CD4-positive, alpha-beta T cell (primary cell): Measurements from ENCODE around the gene NMBR. TPM values are rescaled to one million over a fixed set of nuclear protein-coding genes. Genes with fewer than 3 reads are reported as not detected.
A peak's percentile ranks its signal among the peaks of the same experiment; 100 is the strongest.

Experiments
- ATAC-seq: fragments of 200-7000 bp; cut with Tn5 transposase; one replicate; pipeline ENCODE4 v1.10.0; 2022; ENCODE audit warnings: mild to moderate bottlenecking; ENCODE audit not compliant: poor library complexity
- CTCF ChIA-PET: fragments of 350-600 bp; sonication (Branson Sonifier 250); formaldehyde crosslinking; loops from one replicate; lab custom pipeline; 2021; ENCODE audit warnings: antibody characterized with exemption, inconsistent platforms; lab: Charles Lee
- POLR2A ChIA-PET: fragments of 350-600 bp; sonication (Branson Sonifier 250); formaldehyde crosslinking; loops from one replicate; lab custom pipeline; 2021; ENCODE audit warnings: antibody characterized with exemption, inconsistent platforms; lab: Charles Lee
- DNase-seq, 14 experiments: peaks; one replicate each; pipeline ENCODE4 v3.0.0-alpha.2; 2013 to 2020; ENCODE audit warnings: mixed read lengths in 2 of 14
- H3K27ac ChIP-seq, 2 donors: one replicate each; pipeline versions ENCODE4 v1.5.1 to v1.7.0; 2013; ENCODE audit warnings: low read length in 2 of 2, low read depth in 1 of 2, mild to moderate bottlenecking in 1 of 2
- H3K27me3 ChIP-seq, 2 experiments: 1 replicate in 1 of 2; 2 replicates in 1 of 2; pipeline versions ENCODE4 v1.6.1 to v1.7.0; 2013; ENCODE audit warnings: low read length in 2 of 2, control low read depth in 1 of 2, mild to moderate bottlenecking in 1 of 2, moderate library complexity in 1 of 2; ENCODE audit not compliant: insufficient read depth in 2 of 2, control insufficient read depth in 1 of 2
- H3K36me3 ChIP-seq: one replicate; pipeline ENCODE4 v1.6.1; 2013; ENCODE audit warnings: low read length, control low read depth; ENCODE audit not compliant: insufficient read depth
- H3K4me1 ChIP-seq: one replicate; pipeline ENCODE4 v1.6.1; 2013; ENCODE audit warnings: low read length, control low read depth; ENCODE audit not compliant: insufficient read depth
- H3K4me3 ChIP-seq: one replicate; pipeline ENCODE4 v1.5.1; 2013; ENCODE audit warnings: mild to moderate bottlenecking, low read length, moderate library complexity
- H3K9me3 ChIP-seq, 2 experiments: 1 replicate in 1 of 2; 2 replicates in 1 of 2; pipeline versions ENCODE4 v1.6.1 to v1.7.0; 2013; ENCODE audit warnings: low read length in 2 of 2, mild to moderate bottlenecking in 2 of 2, control low read depth in 1 of 2, moderate library complexity in 1 of 2; ENCODE audit not compliant: control insufficient read depth in 1 of 2, insufficient read depth in 1 of 2
- H3K27ac Mint-ChIP-seq: one replicate; pipeline ENCODE4 v1.8.0; 2020; ENCODE audit warnings: mixed read lengths
- H3K27me3 Mint-ChIP-seq: one replicate; pipeline ENCODE4 v1.8.0; 2021; ENCODE audit warnings: mixed read lengths
- H3K36me3 Mint-ChIP-seq: one replicate; pipeline ENCODE4 v1.8.0; 2021; ENCODE audit warnings: low read depth, mixed read lengths
- H3K4me1 Mint-ChIP-seq: one replicate; pipeline ENCODE4 v1.8.0; 2021; ENCODE audit warnings: low read depth, mixed read lengths
- H3K4me3 Mint-ChIP-seq: one replicate; pipeline ENCODE4 v1.8.0; 2020; ENCODE audit warnings: mild to moderate bottlenecking, mixed read lengths
- H3K9me3 Mint-ChIP-seq: one replicate; pipeline ENCODE4 v1.8.0; 2020; ENCODE audit warnings: mixed read lengths
- intact Hi-C, 2 experiments: fragments of 100-400 bp; cut with DNase I in 1 of 2; cut with micrococcal nuclease in 1 of 2; formaldehyde crosslinking; loops; one replicate each; pipeline versions ENCODE4 v1.15.1 to v1.9.0; 2023 to 2025; cut with DNase I, micrococcal nuclease
- total RNA-seq, 174 experiments: library from RNA in 2 of 174; stranded (reverse) in 2 of 174; gene quantifications; one replicate each; pipeline ENCODE4 v1.2.3 and lab custom pipeline; 2021 to 2026
- TF ChIP-seq, protein P1 (sequence below): fragments of 200-600 bp; IDR thresholded peaks from one replicate; pipeline ENCODE4 v1.8.0; 2022; ENCODE audit warnings: antibody characterized with exemption, mild to moderate bottlenecking

The NMBR gene
- total RNA-seq, 2 experiments from 2014 or later: not detected

DNA sequence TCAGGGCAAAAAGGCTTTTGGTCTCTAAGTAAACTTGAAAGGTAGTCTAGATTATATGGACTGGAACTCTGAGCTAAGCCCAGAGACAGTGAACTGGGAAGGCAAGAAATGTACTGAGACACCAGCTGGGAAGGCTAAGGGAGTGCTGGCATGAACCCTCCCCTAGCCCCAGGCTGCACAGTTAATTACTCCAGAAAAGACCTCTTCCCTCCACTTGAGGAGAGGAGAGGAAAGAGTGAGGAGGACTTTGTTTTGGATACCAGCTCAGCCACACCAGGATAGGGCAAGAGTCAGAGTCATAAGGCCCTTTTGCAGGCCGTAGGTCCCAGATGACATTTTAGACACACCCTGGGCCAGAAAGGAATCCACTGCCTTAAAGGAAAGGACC, 98.3 kb downstream of the NMBR start:
- no peaks in the 10 kb centered on the region for H3K36me3 Mint-ChIP-seq
- Histone ChIP-seq H3K27me3 (no peaks in the 10 kb centered on the region), H3K4me3 (no peak overlapping the region), H3K4me1 (no peaks in the 10 kb centered on the region), H3K27ac (no peak overlapping the region), H3K36me3 (no peaks in the 10 kb centered on the region), H3K9me3 (peaks cover 0 to 7% of the 10 kb centered on the region in 2 experiments)
- CTCF ChIA-PET: no interaction called here
- no peaks in the 10 kb centered on the region for H3K4me1 Mint-ChIP-seq
- peaks cover 29% of the 10 kb centered on the region for H3K27me3 Mint-ChIP-seq
- DNase-seq: no peak
- H3K27ac Mint-ChIP-seq: no peak overlapping the region
- POLR2A ChIA-PET: no interaction called here
- intact Hi-C loops: no loop called here
- no peak overlapping the region for H3K4me3 Mint-ChIP-seq
- TF ChIP-seq, protein P1, sequence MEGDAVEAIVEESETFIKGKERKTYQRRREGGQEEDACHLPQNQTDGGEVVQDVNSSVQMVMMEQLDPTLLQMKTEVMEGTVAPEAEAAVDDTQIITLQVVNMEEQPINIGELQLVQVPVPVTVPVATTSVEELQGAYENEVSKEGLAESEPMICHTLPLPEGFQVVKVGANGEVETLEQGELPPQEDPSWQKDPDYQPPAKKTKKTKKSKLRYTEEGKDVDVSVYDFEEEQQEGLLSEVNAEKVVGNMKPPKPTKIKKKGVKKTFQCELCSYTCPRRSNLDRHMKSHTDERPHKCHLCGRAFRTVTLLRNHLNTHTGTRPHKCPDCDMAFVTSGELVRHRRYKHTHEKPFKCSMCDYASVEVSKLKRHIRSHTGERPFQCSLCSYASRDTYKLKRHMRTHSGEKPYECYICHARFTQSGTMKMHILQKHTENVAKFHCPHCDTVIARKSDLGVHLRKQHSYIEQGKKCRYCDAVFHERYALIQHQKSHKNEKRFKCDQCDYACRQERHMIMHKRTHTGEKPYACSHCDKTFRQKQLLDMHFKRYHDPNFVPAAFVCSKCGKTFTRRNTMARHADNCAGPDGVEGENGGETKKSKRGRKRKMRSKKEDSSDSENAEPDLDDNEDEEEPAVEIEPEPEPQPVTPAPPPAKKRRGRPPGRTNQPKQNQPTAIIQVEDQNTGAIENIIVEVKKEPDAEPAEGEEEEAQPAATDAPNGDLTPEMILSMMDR: no peak
- peaks cover 13% of the 10 kb centered on the region for H3K9me3 Mint-ChIP-seq
- ATAC-seq: no peak

DNA sequence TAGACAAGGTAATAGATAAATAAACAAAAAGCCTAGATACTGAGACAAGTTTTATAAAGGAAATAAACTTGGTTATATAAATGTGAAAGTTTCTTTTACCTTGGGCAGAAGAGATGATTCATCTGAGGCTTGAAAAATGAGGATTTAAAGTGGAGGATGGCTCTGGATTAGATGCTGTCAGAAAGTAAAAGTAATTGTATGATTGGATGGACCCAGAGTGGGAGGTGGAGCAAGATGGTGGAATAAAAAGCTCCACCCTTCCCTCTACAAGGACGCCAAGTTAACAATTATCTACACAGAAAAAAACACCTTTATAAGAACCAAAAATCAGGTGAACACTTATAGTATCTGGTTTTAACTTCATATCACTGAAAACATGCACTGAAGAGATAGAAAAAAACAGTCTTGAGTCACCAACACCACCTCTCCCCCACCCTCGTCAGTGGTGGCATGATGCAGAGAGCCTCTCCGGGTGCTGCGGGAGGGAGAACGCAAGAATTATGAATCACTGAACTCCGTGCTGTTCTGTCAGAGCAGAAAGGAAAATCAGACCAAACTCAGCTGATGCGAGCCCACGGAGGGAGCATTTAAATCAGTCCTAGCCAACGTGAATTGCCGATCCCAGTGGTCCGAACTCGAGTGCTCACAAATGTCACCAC, 98.9 kb downstream of the NMBR start:
- Histone ChIP-seq H3K4me3 (no peak overlapping the region), H3K27me3 (no peaks in the 10 kb centered on the region), H3K4me1 (no peaks in the 10 kb centered on the region), H3K27ac (no peak overlapping the region), H3K36me3 (no peaks in the 10 kb centered on the region), H3K9me3 (peaks cover 0 to 7% of the 10 kb centered on the region in 2 experiments)
- ChIA-PET CTCF (no interaction called here), POLR2A (no interaction called here)
- Mint-ChIP-seq H3K36me3 (no peaks in the 10 kb centered on the region), H3K9me3 (peaks cover 13% of the 10 kb centered on the region), H3K27ac (no peak overlapping the region), H3K4me3 (no peak overlapping the region), H3K27me3 (peaks cover 34% of the 10 kb centered on the region), H3K4me1 (no peaks in the 10 kb centered on the region)
- ATAC-seq (no peak), DNase-seq (no peak)
- intact Hi-C loops: no loop called here
- TF ChIP-seq, protein P1: no peak

DNA sequence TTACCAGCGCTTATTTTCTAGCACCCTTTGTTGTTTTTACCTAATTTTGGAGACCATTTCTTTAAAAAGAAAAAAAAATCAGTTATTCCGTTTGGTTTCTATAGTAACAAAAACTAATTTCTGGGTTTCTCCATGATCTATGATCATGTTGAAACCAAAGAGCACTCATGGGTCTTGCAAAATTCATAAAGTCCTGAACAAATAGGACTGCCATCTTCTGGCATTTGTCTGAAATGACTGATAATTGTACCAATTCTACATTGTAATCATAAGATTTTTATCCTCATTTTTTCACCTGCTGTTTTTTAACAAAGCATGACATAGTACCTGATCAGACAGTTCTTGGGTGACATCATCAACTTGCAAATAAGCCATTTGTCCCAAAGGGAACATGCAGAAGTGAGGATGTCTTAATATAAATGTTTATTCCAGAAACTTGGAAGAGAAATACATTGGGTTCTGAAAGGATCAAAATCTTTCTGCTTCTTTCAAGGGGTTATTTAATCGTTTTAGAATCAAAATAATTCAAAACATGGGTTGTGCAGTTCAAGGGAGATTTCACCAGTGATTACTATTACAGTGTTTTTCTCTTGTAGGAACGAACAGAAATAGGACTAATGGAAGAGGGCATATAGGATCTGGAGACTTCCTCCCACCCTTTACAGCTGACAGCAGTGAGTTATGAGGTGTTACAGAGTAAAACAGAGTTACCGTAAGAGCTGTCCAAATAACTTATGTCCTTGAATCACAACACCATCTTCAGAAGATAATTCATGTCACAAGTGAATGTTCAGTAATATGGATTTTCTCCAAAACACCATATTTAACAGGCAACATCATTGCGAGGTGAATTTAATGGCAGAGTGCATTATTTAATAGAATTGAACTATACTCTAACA, 101.3 kb downstream of the NMBR start:
- Mint-ChIP-seq H3K4me3 (no peak overlapping the region), H3K27ac (no peak overlapping the region), H3K27me3 (peaks cover 35% of the 10 kb centered on the region), H3K9me3 (peaks cover 3% of the 10 kb centered on the region), H3K36me3 (no peaks in the 10 kb centered on the region), H3K4me1 (no peaks in the 10 kb centered on the region)
- TF ChIP-seq, protein P1: no peak
- Histone ChIP-seq H3K9me3 (no peaks in the 10 kb centered on the region), H3K27ac (no peak overlapping the region), H3K27me3 (no peaks in the 10 kb centered on the region), H3K36me3 (no peaks in the 10 kb centered on the region), H3K4me1 (no peaks in the 10 kb centered on the region), H3K4me3 (no peak overlapping the region)
- intact Hi-C loops: no loop called here
- DNase-seq (peak in 1 of 14 experiments; percentile 1), ATAC-seq (no peak)
- CTCF ChIA-PET: no interaction called here
- POLR2A ChIA-PET: no interaction called here
